PC-9 (cell line): ENCODE data around the gene CCM2. TPM values are rescaled to one million over a fixed set of nuclear protein-coding genes. Genes with fewer than 3 reads are reported as not detected.

Source experiments
- BruUV-seq: library from RNA; stranded (reverse); fragments of 400-500 nt; replicated peaks from 2 replicates; lab custom pipeline; 2021; lab: Mats Ljungman, UMichigan
- CTCF ChIA-PET: fragments of 300-600 bp; sonication (Branson Sonifier 250); formaldehyde crosslinking; loops from one replicate; lab custom pipeline; 2022; ENCODE audit warnings: antibody characterized with exemption; lab: Charles Lee
- POLR2A ChIA-PET: fragments of 300-600 bp; sonication (Branson Sonifier 250); formaldehyde crosslinking; loops from one replicate; lab custom pipeline; 2022; ENCODE audit warnings: antibody characterized with exemption; ENCODE audit not compliant: unreplicated experiment; lab: Charles Lee
- DNase-seq, 2 experiments: peaks; one replicate each; pipeline versions ENCODE4 v3.0.0 to v3.0.0-alpha.2; 2015 to 2022; ENCODE audit warnings: mixed read lengths in 1 of 2
- H2AFZ ChIP-seq: fragments of 200-600 bp; sonication (generic); 2 replicates; pipeline ENCODE4 v1.8.1; 2017; ENCODE audit warnings: antibody characterized with exemption
- H3F3A ChIP-seq: fragments of 200-600 bp; sonication (generic); 2 replicates; pipeline ENCODE4 v1.8.1; 2017; ENCODE audit warnings: antibody characterized with exemption, mild to moderate bottlenecking, low read depth; ENCODE audit not compliant: insufficient read depth
- H3K27ac ChIP-seq: fragments of 200-600 bp; sonication (generic); 2 replicates; pipeline ENCODE4 v1.6.1; 2016; ENCODE audit warnings: mixed run types
- H3K27me3 ChIP-seq: fragments of 200-600 bp; sonication (generic); 2 replicates; pipeline ENCODE4 v1.6.1; 2016; ENCODE audit warnings: low read depth, mixed run types; ENCODE audit not compliant: insufficient read depth
- H3K36me3 ChIP-seq: fragments of 200-600 bp; sonication (generic); 2 replicates; pipeline ENCODE4 v1.6.1; 2016; ENCODE audit warnings: low read depth, mixed run types
- H3K4me1 ChIP-seq: fragments of 200-600 bp; sonication (generic); replicated peaks from 2 replicates; pipeline ENCODE4 v1.6.1; 2016; ENCODE audit warnings: mixed run types; ENCODE audit not compliant: insufficient read depth
- H3K4me2 ChIP-seq: fragments of 200-600 bp; sonication (generic); 2 replicates; pipeline ENCODE4 v1.6.1; 2017; ENCODE audit warnings: mixed run types
- H3K4me3 ChIP-seq: fragments of 200-600 bp; sonication (generic); 2 replicates; pipeline ENCODE4 v1.6.1; 2016; ENCODE audit warnings: mixed run types
- H3K79me2 ChIP-seq: fragments of 200-600 bp; sonication (generic); 2 replicates; pipeline ENCODE4 v1.6.1; 2017; ENCODE audit warnings: low read depth, mixed run types
- H3K9me2 ChIP-seq: fragments of 200-600 bp; sonication (generic); 2 replicates; pipeline ENCODE4 v1.8.1; 2017; ENCODE audit warnings: mild to moderate bottlenecking; ENCODE audit not compliant: insufficient read depth
- H3K9me3 ChIP-seq: fragments of 200-600 bp; sonication (generic); 2 replicates; pipeline ENCODE4 v1.8.1; 2016; ENCODE audit warnings: low read depth; ENCODE audit not compliant: insufficient read depth
- H4K20me1 ChIP-seq: fragments of 200-600 bp; sonication (generic); 2 replicates; pipeline ENCODE4 v1.8.1; 2017; ENCODE audit not compliant: insufficient read depth
- CTCF ChIP-seq: fragments of 200-600 bp; sonication (generic); conservative IDR thresholded peaks from 2 replicates; pipeline ENCODE4 v1.6.1; 2017; ENCODE audit warnings: mixed run types, antibody characterized with exemption, mild to moderate bottlenecking, moderate library complexity
- EZH2 ChIP-seq: fragments of 200-600 bp; sonication (generic); IDR thresholded peaks from 2 replicates; pipeline ENCODE4 v1.8.0; 2017; ENCODE audit warnings: antibody characterized with exemption, low read depth
- intact Hi-C: fragments of 100-400 bp; cut with micrococcal nuclease; formaldehyde crosslinking; loops from one replicate; pipeline ENCODE4 v1.10.0; 2022; ENCODE audit not compliant: unreplicated experiment
- total RNA-seq: library from RNA; stranded (reverse); gene quantifications from 2 replicates; pipeline ENCODE4 v1.2.3, GENCODE V29; 2021

The CCM2 gene
- total RNA-seq, 1 experiment from 2014 or later = 54.2 TPM

DNA sequence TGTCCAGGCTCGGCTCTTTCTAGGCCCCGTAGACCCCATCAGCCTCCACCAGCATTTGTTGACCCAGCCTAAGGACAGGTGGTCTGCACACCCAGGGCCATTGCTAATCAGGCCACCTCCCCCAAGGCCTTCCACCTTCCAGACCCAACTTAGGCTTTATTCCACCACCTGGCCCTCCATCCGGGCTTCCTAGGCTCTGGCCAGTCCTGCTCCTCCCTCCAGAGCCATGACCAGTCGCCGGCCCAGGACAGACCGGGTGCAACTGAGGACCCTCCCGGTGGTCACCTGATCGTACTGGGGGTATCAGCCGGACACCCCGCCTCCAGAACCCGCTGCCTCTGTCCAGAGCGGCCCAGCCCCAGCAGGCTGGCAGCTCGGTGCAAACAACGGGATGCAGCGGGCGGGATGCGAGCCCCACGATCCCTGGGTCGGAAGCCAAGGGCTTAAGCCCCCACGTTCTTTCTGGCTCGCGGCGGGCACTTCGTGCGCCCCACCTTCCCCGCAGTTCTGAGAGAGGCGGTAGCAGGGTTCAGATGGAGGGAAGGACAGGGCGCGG lies 88.2 kb downstream of the CCM2 start:
- H3K9me3 ChIP-seq = no peaks in the 10 kb centered on the region
- intact Hi-C loops = no loop called here
- POLR2A ChIA-PET = interaction anchor here (0.6 kb wide), 1 partner anchor 200 kb away, joined by 12 read pairs; no protein-coding TSS in a partner anchor

DNA sequence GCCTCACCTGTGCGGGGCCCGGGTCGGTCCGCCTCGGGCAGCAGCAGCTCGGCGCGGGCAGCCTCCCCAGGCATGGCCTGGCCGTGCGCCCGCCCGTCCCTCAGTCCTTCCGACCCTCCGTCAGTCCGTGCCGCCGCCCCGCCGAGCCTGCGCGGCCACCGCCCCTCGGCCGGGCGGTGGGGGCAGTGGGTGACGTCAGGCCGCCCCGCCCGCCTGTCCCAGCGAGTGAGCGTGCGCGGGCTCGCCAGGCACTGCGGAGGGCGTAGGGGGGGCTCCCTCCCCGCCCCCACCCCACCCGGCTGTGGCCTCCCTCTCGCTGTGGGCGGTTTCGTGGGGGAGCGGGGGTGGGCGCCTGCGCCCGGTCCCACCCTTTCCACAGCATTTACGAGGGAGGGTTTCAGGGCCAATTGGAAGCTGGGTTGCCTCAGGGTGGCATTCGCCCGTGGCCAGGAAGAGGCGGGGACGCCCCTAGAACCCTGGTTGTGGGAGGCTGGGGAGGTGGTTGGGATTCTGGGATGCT lies 88.9 kb downstream of the CCM2 start, which contains the start of gene NACAD:
TSS of gene NACAD (minus strand) at position 149 of the 520 bp plus-strand sequence. CDS start at position 74, 75 bp downstream.
- Histone ChIP-seq H3K4me2 (no peak within 1 kb of the TSS), H3K36me3 (no peaks in the 10 kb centered on the region), H3K27me3 (no peaks in the 10 kb centered on the region), H3K27ac (no peak within 1 kb of the TSS), H2AFZ (no peak within 1 kb of the TSS), H3K79me2 (no peaks in the 10 kb centered on the region), H3K4me3 (no peak within 1 kb of the TSS), H3F3A (peaks cover 38% of the 10 kb centered on the region), H3K9me3 (no peaks in the 10 kb centered on the region), H3K4me1 (peaks cover 21% of the 10 kb centered on the region), H4K20me1 (no peaks in the 10 kb centered on the region), H3K9me2 (no peaks in the 10 kb centered on the region)
- no peak for DNase-seq
- BruUV-seq = no TSS peak
- CTCF ChIA-PET = no interaction called here
- intact Hi-C loops = no loop called here
- no peak for TF ChIP-seq EZH2
- POLR2A ChIA-PET = interaction anchor here (0.6 kb wide), 1 partner anchor 201 kb away, joined by 12 read pairs; no protein-coding TSS in a partner anchor

More for the DNA sequence above, 88.2 kb downstream of the CCM2 start:
- no peaks in the 10 kb centered on the region for H3K27me3 ChIP-seq
- H3F3A ChIP-seq = peaks cover 38% of the 10 kb centered on the region
- no peaks in the 10 kb centered on the region for H4K20me1 ChIP-seq
- H3K4me3 ChIP-seq = no peak overlapping the region
- no peak overlapping the region for H3K27ac ChIP-seq
- H3K4me2 ChIP-seq = no peak overlapping the region
- peaks cover 17% of the 10 kb centered on the region for H3K4me1 ChIP-seq
- CTCF ChIA-PET = no interaction called here
- no peaks in the 10 kb centered on the region for H3K9me2 ChIP-seq
- DNase-seq = no peak
- H2AFZ ChIP-seq = no peak overlapping the region
- BruUV-seq = no TSS peak
- TF ChIP-seq CTCF (no peak), EZH2 (no peak)
- H3K79me2 ChIP-seq = no peaks in the 10 kb centered on the region
- no peaks in the 10 kb centered on the region for H3K36me3 ChIP-seq

DNA sequence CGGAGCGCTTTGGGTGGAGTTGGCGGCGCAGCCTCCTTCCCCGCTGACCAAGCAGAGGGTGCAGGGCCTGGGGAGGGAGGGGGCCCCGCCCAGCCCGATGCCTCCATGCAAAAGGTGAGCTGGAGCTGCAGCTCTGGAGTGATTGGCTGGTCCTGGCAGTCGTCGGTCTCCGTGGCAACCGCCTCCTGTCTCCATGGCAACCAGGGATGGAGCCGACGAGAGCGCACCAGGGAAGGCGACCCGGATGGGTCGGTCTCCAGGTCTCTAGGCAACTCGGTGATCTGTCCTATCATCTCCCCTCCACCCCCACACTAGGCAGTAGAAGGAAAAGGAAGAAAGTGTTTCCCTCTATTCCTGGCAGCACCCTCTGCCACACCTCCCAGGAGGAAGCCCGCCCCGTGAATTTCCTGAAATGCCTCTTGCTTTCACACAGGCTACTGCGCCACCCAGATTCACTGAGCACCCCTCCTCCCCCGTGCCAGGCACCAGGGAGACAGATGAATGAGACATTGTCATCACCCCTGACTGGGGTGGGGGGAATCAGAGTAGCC lies 89.4 kb downstream of the CCM2 start:
- intact Hi-C loops = no loop called here
- no peaks in the 10 kb centered on the region for H4K20me1 ChIP-seq
- no peak overlapping the region for H3K4me2 ChIP-seq
- no peak overlapping the region for H3K27ac ChIP-seq
- H3K4me1 ChIP-seq = peaks cover 21% of the 10 kb centered on the region
- H3K4me3 ChIP-seq = no peak overlapping the region
- TF ChIP-seq CTCF = no peak
- TF ChIP-seq EZH2 = no peak
- DNase-seq = peak in 1 of 2 experiments; percentile 47
- H2AFZ ChIP-seq = no peak overlapping the region
- BruUV-seq = no TSS peak
- no peaks in the 10 kb centered on the region for H3K27me3 ChIP-seq
- H3F3A ChIP-seq = peaks cover 38% of the 10 kb centered on the region
- no peaks in the 10 kb centered on the region for H3K9me3 ChIP-seq
- no peaks in the 10 kb centered on the region for H3K36me3 ChIP-seq
- H3K79me2 ChIP-seq = no peaks in the 10 kb centered on the region
- ChIA-PET CTCF (no interaction called here), POLR2A (no interaction called here)
- no peaks in the 10 kb centered on the region for H3K9me2 ChIP-seq
